ENCODE results near the gene MT2A. TPM values are rescaled to one million over a fixed set of nuclear protein-coding genes. Genes with fewer than 3 reads are reported as not detected.
A peak's percentile ranks its signal among the peaks of the same experiment; 100 is the strongest.

The MT2A gene
- total and polyA plus RNA-seq, 2 of the 13 experiments (the other 11 are each of a cell fraction or from before 2014, with no cell fraction given), result 135 to 371 TPM

DNA sequence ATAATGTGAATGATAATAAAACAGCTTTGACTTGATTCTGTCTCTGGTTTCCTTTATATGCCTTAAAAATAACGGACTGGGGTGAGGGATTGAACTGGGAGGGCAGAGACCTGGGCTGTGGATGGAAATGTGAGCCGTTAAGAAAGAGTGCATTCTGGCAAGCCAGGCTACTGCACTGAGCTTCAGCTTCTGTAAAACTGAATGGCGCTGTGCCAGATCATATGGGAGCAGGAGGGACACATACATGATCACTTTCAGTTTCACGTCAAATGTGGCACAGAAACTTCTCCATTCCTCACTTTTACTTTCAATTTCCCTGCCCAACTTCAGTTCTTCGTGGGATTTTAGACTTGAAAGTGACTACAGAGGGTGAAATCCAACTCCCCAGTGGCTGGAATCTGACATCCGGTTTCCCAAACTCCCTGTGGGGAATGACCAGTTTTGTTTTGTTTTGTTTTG is 1.1 kb downstream of the MT2A start (continued):
- TF ChIP-seq HNRNPL (IDR thresholded peaks at IDR 0.05; ENCODE audit: low read depth, low read length) (0 out of 2 replicates have a peak, but pooled peaks have one; percentile 12), POLR2G (IDR thresholded peaks at IDR 0.05; ENCODE audit: low read depth, low read length) (0 out of 2 replicates have a peak, but pooled peaks have one; percentile 0), ZNF205 (CRISPR knock-in tag; IDR thresholded peaks at IDR 0.05) (0 out of 2 replicates have a peak, but pooled peaks have one; percentile 4), ZNF724P (CRISPR knock-in tag; IDR thresholded peaks at IDR 0.05; ENCODE audit: borderline replicate concordance) (0 out of 2 replicates have a peak, but pooled peaks have one; percentile 29), ERF (CRISPR knock-in tag; IDR thresholded peaks at IDR 0.05) (peak; percentile 57; the same call in 1 of the 2 replicates), CBX2 (IDR thresholded peaks at IDR 0.05; ENCODE audit: low read depth, low read length) (no peak), CBX2 (CRISPR knock-in tag; IDR thresholded peaks at IDR 0.05; ENCODE audit: low read depth) (0 out of 2 replicates have a peak, but pooled peaks have one; percentile 38), FOSL2 (CRISPR knock-in tag; IDR thresholded peaks at IDR 0.05) (peak; percentile 9; the same call in 1 of the 2 replicates)
- TF ChIP-seq, protein P1, sequence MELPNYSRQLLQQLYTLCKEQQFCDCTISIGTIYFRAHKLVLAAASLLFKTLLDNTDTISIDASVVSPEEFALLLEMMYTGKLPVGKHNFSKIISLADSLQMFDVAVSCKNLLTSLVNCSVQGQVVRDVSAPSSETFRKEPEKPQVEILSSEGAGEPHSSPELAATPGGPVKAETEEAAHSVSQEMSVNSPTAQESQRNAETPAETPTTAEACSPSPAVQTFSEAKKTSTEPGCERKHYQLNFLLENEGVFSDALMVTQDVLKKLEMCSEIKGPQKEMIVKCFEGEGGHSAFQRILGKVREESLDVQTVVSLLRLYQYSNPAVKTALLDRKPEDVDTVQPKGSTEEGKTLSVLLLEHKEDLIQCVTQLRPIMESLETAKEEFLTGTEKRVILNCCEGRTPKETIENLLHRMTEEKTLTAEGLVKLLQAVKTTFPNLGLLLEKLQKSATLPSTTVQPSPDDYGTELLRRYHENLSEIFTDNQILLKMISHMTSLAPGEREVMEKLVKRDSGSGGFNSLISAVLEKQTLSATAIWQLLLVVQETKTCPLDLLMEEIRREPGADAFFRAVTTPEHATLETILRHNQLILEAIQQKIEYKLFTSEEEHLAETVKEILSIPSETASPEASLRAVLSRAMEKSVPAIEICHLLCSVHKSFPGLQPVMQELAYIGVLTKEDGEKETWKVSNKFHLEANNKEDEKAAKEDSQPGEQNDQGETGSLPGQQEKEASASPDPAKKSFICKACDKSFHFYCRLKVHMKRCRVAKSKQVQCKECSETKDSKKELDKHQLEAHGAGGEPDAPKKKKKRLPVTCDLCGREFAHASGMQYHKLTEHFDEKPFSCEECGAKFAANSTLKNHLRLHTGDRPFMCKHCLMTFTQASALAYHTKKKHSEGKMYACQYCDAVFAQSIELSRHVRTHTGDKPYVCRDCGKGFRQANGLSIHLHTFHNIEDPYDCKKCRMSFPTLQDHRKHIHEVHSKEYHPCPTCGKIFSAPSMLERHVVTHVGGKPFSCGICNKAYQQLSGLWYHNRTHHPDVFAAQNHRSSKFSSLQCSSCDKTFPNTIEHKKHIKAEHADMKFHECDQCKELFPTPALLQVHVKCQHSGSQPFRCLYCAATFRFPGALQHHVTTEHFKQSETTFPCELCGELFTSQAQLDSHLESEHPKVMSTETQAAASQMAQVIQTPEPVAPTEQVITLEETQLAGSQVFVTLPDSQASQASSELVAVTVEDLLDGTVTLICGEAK (IDR thresholded peaks at IDR 0.05), result no peak
- TF ChIP-seq, protein P1 (CRISPR knock-in tag; IDR thresholded peaks at IDR 0.05), result no peak
- TF ChIP-seq, protein P2, sequence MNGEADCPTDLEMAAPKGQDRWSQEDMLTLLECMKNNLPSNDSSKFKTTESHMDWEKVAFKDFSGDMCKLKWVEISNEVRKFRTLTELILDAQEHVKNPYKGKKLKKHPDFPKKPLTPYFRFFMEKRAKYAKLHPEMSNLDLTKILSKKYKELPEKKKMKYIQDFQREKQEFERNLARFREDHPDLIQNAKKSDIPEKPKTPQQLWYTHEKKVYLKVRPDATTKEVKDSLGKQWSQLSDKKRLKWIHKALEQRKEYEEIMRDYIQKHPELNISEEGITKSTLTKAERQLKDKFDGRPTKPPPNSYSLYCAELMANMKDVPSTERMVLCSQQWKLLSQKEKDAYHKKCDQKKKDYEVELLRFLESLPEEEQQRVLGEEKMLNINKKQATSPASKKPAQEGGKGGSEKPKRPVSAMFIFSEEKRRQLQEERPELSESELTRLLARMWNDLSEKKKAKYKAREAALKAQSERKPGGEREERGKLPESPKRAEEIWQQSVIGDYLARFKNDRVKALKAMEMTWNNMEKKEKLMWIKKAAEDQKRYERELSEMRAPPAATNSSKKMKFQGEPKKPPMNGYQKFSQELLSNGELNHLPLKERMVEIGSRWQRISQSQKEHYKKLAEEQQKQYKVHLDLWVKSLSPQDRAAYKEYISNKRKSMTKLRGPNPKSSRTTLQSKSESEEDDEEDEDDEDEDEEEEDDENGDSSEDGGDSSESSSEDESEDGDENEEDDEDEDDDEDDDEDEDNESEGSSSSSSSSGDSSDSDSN (CRISPR knock-in tag; IDR thresholded peaks at IDR 0.05), result 0 out of 2 replicates have a peak, but pooled peaks have one; percentile 26
- TF ChIP-seq, protein P3, sequence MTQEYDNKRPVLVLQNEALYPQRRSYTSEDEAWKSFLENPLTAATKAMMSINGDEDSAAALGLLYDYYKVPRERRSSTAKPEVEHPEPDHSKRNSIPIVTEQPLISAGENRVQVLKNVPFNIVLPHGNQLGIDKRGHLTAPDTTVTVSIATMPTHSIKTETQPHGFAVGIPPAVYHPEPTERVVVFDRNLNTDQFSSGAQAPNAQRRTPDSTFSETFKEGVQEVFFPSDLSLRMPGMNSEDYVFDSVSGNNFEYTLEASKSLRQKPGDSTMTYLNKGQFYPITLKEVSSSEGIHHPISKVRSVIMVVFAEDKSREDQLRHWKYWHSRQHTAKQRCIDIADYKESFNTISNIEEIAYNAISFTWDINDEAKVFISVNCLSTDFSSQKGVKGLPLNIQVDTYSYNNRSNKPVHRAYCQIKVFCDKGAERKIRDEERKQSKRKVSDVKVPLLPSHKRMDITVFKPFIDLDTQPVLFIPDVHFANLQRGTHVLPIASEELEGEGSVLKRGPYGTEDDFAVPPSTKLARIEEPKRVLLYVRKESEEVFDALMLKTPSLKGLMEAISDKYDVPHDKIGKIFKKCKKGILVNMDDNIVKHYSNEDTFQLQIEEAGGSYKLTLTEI (CRISPR knock-in tag; conservative IDR thresholded peaks at IDR 0.05), result no peak
- TF ChIP-seq, protein P4, sequence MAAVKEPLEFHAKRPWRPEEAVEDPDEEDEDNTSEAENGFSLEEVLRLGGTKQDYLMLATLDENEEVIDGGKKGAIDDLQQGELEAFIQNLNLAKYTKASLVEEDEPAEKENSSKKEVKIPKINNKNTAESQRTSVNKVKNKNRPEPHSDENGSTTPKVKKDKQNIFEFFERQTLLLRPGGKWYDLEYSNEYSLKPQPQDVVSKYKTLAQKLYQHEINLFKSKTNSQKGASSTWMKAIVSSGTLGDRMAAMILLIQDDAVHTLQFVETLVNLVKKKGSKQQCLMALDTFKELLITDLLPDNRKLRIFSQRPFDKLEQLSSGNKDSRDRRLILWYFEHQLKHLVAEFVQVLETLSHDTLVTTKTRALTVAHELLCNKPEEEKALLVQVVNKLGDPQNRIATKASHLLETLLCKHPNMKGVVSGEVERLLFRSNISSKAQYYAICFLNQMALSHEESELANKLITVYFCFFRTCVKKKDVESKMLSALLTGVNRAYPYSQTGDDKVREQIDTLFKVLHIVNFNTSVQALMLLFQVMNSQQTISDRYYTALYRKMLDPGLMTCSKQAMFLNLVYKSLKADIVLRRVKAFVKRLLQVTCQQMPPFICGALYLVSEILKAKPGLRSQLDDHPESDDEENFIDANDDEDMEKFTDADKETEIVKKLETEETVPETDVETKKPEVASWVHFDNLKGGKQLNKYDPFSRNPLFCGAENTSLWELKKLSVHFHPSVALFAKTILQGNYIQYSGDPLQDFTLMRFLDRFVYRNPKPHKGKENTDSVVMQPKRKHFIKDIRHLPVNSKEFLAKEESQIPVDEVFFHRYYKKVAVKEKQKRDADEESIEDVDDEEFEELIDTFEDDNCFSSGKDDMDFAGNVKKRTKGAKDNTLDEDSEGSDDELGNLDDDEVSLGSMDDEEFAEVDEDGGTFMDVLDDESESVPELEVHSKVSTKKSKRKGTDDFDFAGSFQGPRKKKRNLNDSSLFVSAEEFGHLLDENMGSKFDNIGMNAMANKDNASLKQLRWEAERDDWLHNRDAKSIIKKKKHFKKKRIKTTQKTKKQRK (IDR thresholded peaks at IDR 0.05; ENCODE audit: low read length), result no peak
